SK-N-SH treated with all-trans-retinoic acid at 6 μM for 48 hours (cell line): ENCODE data around the gene WASF1.

ENCODE experiments used
- OSR1 ChIP-seq: fragments of 250-450 bp; sonication (Bioruptor Pico); IDR thresholded peaks from 2 replicates; pipeline ENCODE4 v1.8.0; 2022; ENCODE audit warnings: moderate library complexity, mild to moderate bottlenecking, inconsistent platforms
- PATZ1 ChIP-seq: fragments of 250-450 bp; sonication (Bioruptor Pico); IDR thresholded peaks from 2 replicates; pipeline ENCODE4 v1.8.0; 2020; ENCODE audit warnings: mild to moderate bottlenecking, moderate library complexity, borderline replicate concordance
- ZFP3 ChIP-seq: fragments of 250-450 bp; sonication (Bioruptor Pico); IDR thresholded peaks from 2 replicates; pipeline ENCODE4 v1.5.0; 2020; ENCODE audit warnings: mild to moderate bottlenecking, moderate library complexity

GRCh38 chr6:110207652-110208051 is 28.2 kb upstream of the WASF1 start:
- TF ChIP-seq PATZ1 = no peak
- TF ChIP-seq OSR1 (CRISPR knock-in tag) = no peak
- no peak for TF ChIP-seq ZFP3 (CRISPR knock-in tag)
